Sigmoid colon (tissue), 7 donors: Measurements from ENCODE around the gene DRGX. TPM values are rescaled to one million over a fixed set of nuclear protein-coding genes. Genes with fewer than 3 reads are reported as not detected.

ENCODE experiments used
- DNase-seq: peaks from one replicate; pipeline ENCODE4 v3.0.0-alpha.2; 2019
- H3K27ac ChIP-seq, 4 donors: fragments of 200-600 bp; sonication (generic); one replicate each; pipeline ENCODE4 v1.5.1; 2016 to 2019; ENCODE audit warnings: mild to moderate bottlenecking in 1 of 4
- H3K27me3 ChIP-seq, 3 donors: fragments of 200-600 bp; sonication (generic); one replicate each; pipeline ENCODE4 v1.5.1; 2019; ENCODE audit warnings: mild to moderate bottlenecking in 1 of 3
- H3K36me3 ChIP-seq, 4 donors: fragments of 200-600 bp; sonication (generic); one replicate each; pipeline ENCODE4 v1.5.1; 2016 to 2019
- H3K4me1 ChIP-seq, 4 donors: fragments of 200-600 bp; sonication (generic); one replicate each; pipeline ENCODE4 v1.5.1; 2017 to 2019
- H3K4me3 ChIP-seq, 4 donors: fragments of 200-600 bp; sonication (generic); one replicate each; pipeline ENCODE4 v1.5.1; 2017 to 2019; ENCODE audit warnings: mild to moderate bottlenecking in 2 of 4, moderate library complexity in 1 of 4
- H3K9me3 ChIP-seq, 4 donors: fragments of 200-600 bp in 3 of 4; sonication (generic) in 3 of 4; one replicate each; pipeline versions ENCODE4 v1.5.1 to v1.6.1; 2013 to 2019
- EP300 ChIP-seq, 4 donors: sonication (generic); formaldehyde crosslinking; IDR thresholded peaks; one replicate each; pipeline ENCODE4 v1.6.1; 2017; ENCODE audit warnings: antibody characterized with exemption in 4 of 4
- POLR2A ChIP-seq, 2 donors: fragments of 450-650 bp; IDR thresholded peaks; one replicate each; pipeline ENCODE4 v1.6.1; 2016; ENCODE audit warnings: antibody characterized with exemption in 2 of 2, mild to moderate bottlenecking in 2 of 2, moderate library complexity in 2 of 2
- POLR2AphosphoS5 ChIP-seq, 4 donors: sonication (generic); formaldehyde crosslinking; IDR thresholded peaks; one replicate each; pipeline ENCODE4 v1.6.1; 2017; ENCODE audit warnings: antibody characterized with exemption in 4 of 4
- WGBS, 2 donors: extraction: QIAGEN DNeasy Blood & Tissue Kit; methylation state at CpG; one replicate each; pipeline ENCODE4 v1.1.7; 2013; 5-methylcytosine and 5-hydroxymethylcytosine counted together
- intact Hi-C: fragments of 100-400 bp; cut with DNase I; formaldehyde crosslinking; loops from one replicate; pipeline ENCODE4 v1.15.1; 2023
- polyA plus RNA-seq, 3 donors: library from polyadenylated mRNA; stranded (reverse); fragments of 200-250 nt; gene quantifications; one replicate each; pipeline ENCODE4 v1.2.3, GENCODE V29; 2013
- total RNA-seq, 4 donors: library from RNA; depleted of rRNA; stranded (reverse); fragments of >200 nt; gene quantifications; one replicate each; pipeline ENCODE4 v1.1.0, GENCODE V29; 2016
- TF ChIP-seq, protein P1 (sequence below), 4 experiments: fragments of 450-650 bp in 3 of 4; fragments of 200-600 bp in 1 of 4; IDR thresholded peaks; one replicate each; pipeline ENCODE4 v1.5.1; 2016 to 2019; ENCODE audit warnings: antibody characterized with exemption in 4 of 4, mild to moderate bottlenecking in 3 of 4, moderate library complexity in 2 of 4
- donor health status: healthy with polysubstance abuse.
- donor health status: Bipolar disorder and iron deficiency.
- donor health status: healthy.

DRGX gene
- total and polyA plus RNA-seq, 7 donors: 0.23 to 0.42 TPM; not detected in 5

DNA sequence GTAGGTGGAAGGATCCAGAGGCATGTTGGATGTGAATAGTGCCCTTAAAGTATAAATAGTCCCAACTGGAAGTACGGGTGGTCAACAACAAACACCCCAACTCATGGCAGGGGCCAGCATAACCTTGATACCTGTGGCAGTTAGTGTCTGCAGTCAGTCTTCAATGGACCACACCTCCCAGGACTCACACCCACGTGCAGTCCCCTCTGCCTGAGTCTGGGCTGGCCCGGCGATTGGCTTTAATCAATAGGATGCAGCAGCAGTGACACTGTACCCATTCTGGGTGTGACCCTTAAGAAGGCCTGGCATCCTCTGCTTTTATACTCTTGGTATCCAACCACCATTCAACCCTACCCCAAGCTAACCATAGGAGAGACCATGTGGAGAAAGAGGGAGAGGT, 18.6 kb downstream of the DRGX start:
- no peaks in the 10 kb centered on the region for H3K9me3 ChIP-seq
- 73 to 83% methylated on average over 4 of the region's 4 CpGs for WGBS, 2 donors
- no peaks in the 10 kb centered on the region for H3K36me3 ChIP-seq
- TF ChIP-seq, protein P1, sequence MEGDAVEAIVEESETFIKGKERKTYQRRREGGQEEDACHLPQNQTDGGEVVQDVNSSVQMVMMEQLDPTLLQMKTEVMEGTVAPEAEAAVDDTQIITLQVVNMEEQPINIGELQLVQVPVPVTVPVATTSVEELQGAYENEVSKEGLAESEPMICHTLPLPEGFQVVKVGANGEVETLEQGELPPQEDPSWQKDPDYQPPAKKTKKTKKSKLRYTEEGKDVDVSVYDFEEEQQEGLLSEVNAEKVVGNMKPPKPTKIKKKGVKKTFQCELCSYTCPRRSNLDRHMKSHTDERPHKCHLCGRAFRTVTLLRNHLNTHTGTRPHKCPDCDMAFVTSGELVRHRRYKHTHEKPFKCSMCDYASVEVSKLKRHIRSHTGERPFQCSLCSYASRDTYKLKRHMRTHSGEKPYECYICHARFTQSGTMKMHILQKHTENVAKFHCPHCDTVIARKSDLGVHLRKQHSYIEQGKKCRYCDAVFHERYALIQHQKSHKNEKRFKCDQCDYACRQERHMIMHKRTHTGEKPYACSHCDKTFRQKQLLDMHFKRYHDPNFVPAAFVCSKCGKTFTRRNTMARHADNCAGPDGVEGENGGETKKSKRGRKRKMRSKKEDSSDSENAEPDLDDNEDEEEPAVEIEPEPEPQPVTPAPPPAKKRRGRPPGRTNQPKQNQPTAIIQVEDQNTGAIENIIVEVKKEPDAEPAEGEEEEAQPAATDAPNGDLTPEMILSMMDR (IDR thresholded peaks at IDR 0.05): no peak
- TF ChIP-seq EP300 (IDR thresholded peaks at IDR 0.05) (no peak), POLR2AphosphoS5 (IDR thresholded peaks at IDR 0.05) (no peak), POLR2A (IDR thresholded peaks at IDR 0.05) (no peak)
- no peak overlapping the region for H3K4me3 ChIP-seq
- H3K4me1 ChIP-seq: no peaks in the 10 kb centered on the region
- no peak for DNase-seq
- H3K27me3 ChIP-seq: no peaks in the 10 kb centered on the region
- no peak overlapping the region for H3K27ac ChIP-seq
- intact Hi-C loops: no loop called here

DNA sequence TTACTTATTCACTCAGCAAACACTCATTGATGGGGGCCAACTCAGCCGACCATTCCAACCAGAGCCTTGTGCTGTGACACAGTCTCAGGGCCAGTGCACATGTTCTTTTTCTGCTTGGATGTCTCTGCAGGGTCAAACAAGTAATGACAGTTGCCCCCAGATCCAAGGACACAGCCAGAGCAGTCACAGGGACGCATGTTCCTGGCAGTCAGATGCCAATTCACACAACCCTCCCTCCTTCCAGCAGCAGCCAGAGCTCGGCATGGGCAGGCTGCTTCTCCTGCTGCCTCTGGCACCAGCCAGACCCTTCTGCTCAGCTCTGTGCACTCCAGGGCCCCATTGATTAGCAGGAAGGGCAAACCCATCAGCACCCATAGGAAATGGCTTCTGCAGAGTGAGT, 20.3 kb downstream of the DRGX start:
- Histone ChIP-seq H3K27ac (no peak overlapping the region), H3K27me3 (no peaks in the 10 kb centered on the region), H3K9me3 (no peaks in the 10 kb centered on the region), H3K4me3 (no peak overlapping the region), H3K4me1 (no peaks in the 10 kb centered on the region), H3K36me3 (no peaks in the 10 kb centered on the region)
- WGBS, 2 donors: 71 to 87% methylated on average over 3 of the region's 3 CpGs
- no peak for DNase-seq
- intact Hi-C loops: no loop called here
- TF ChIP-seq, protein P1 (IDR thresholded peaks at IDR 0.05): no peak
- TF ChIP-seq EP300 (IDR thresholded peaks at IDR 0.05) (no peak), POLR2AphosphoS5 (IDR thresholded peaks at IDR 0.05) (no peak), POLR2A (IDR thresholded peaks at IDR 0.05) (no peak)

DNA sequence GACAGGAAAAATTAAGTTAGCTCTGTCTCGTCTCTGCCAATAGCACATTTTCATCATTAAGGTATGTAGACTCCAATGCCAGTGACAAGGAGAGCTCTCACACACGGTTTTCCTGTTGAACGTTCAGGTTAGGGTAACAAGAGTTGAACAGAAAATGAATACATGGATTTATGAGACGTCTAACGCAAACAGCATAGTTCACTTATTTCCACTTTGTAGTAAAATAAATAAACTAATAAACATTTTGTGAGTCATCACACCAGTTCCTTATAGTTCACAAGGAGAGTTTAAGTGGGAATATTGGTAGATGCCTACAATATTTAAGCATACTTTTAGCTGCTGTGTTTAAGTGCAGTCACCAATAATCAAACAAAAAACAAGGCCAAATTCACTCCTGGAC, 21.1 kb downstream of the DRGX start:
- TF ChIP-seq POLR2AphosphoS5 (IDR thresholded peaks at IDR 0.05): no peak
- no peak for TF ChIP-seq EP300 (IDR thresholded peaks at IDR 0.05)
- no peak for TF ChIP-seq POLR2A (IDR thresholded peaks at IDR 0.05)
- TF ChIP-seq, protein P1 (IDR thresholded peaks at IDR 0.05): no peak
- no peak overlapping the region for H3K4me3 ChIP-seq
- no peaks in the 10 kb centered on the region for H3K9me3 ChIP-seq
- no peaks in the 10 kb centered on the region for H3K4me1 ChIP-seq
- intact Hi-C loops: no loop called here
- WGBS, 2 donors: 29 to 74% methylated on average over 5 of the region's 5 CpGs
- DNase-seq: no peak
- no peaks in the 10 kb centered on the region for H3K27me3 ChIP-seq
- H3K36me3 ChIP-seq: no peaks in the 10 kb centered on the region
- no peak overlapping the region for H3K27ac ChIP-seq

DNA sequence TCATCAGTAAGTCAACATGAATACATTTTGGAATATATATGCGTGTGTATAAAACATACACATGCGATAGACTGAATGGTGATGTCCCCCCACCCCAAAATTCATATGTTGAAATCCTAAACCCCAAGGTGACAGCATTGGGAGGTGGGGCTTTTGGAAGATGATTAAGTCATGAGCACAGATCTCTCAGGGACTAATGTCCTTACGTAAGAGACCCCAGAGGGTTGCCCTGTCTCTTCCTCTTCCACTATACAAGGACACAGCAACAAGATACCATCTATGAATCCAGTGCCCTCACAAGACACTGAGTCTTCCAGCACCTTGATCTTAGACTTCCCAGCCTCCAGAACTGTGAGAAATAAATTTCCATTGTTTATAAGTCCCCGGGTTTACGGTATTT, 22.5 kb downstream of the DRGX start:
- H3K27ac ChIP-seq: no peak overlapping the region
- 91 to 93% methylated on average over 5 of the region's 5 CpGs for WGBS, 2 donors
- no peak overlapping the region for H3K4me3 ChIP-seq
- no peak for DNase-seq
- no peaks in the 10 kb centered on the region for H3K27me3 ChIP-seq
- H3K9me3 ChIP-seq: no peaks in the 10 kb centered on the region
- intact Hi-C loops: no loop called here
- no peaks in the 10 kb centered on the region for H3K4me1 ChIP-seq
- TF ChIP-seq POLR2A (IDR thresholded peaks at IDR 0.05): no peak
- TF ChIP-seq EP300 (IDR thresholded peaks at IDR 0.05): no peak
- no peak for TF ChIP-seq POLR2AphosphoS5 (IDR thresholded peaks at IDR 0.05)
- TF ChIP-seq, protein P1 (IDR thresholded peaks at IDR 0.05): no peak
- no peaks in the 10 kb centered on the region for H3K36me3 ChIP-seq

DNA sequence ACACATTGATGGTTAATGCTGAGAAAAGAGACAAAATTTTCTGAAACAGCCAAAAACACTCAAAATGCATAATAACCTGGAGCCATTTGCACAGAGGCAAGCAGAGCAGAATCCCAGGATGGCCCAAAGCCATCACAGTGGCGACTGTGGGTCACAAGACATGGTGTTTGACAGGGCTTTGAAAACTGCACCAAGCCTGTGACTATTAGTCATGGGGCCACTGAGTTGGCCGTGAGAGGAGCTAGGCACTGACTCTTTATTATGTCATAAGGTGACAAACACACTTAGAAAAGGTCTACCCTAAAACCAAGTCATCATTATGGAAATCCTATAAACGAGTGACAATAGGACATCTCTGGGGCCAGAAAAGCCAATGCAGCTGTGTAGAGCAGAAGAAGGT, 23.9 kb downstream of the DRGX start:
- 68 to 81% methylated on average over 3 of the region's 3 CpGs for WGBS, 2 donors
- H3K4me3 ChIP-seq: no peak overlapping the region
- TF ChIP-seq EP300 (IDR thresholded peaks at IDR 0.05) (no peak), POLR2AphosphoS5 (IDR thresholded peaks at IDR 0.05) (no peak), POLR2A (IDR thresholded peaks at IDR 0.05) (no peak)
- TF ChIP-seq, protein P1 (IDR thresholded peaks at IDR 0.05): no peak
- no peaks in the 10 kb centered on the region for H3K27me3 ChIP-seq
- H3K27ac ChIP-seq: no peak overlapping the region
- H3K36me3 ChIP-seq: no peaks in the 10 kb centered on the region
- intact Hi-C loops: no loop called here
- H3K4me1 ChIP-seq: no peaks in the 10 kb centered on the region
- no peaks in the 10 kb centered on the region for H3K9me3 ChIP-seq
- no peak for DNase-seq
